Neural cell (in vitro differentiated cells): Measurements from ENCODE around the gene FBXO42.

ENCODE experiments used
- CTCF ChIP-seq: fragments of 450-650 bp; IDR thresholded peaks from 2 replicates; pipeline ENCODE4 v1.5.1; 2014; ENCODE audit warnings: antibody characterized with exemption, mild to moderate bottlenecking, moderate library complexity; ENCODE audit not compliant: poor library complexity, severe bottlenecking
- EP300 ChIP-seq: fragments of 450-650 bp; conservative IDR thresholded peaks from 2 replicates; pipeline ENCODE4 v1.6.1; 2014; ENCODE audit warnings: antibody characterized with exemption, mild to moderate bottlenecking, moderate library complexity; ENCODE audit not compliant: poor library complexity, severe bottlenecking
- EZH2 ChIP-seq: fragments of 200-600, 300-800 bp; shearing (Covaris generic), sonication (generic); IDR thresholded peaks from 2 replicates; pipeline ENCODE4 v1.6.1; 2014; ENCODE audit warnings: antibody characterized with exemption, low read length, borderline replicate concordance, mild to moderate bottlenecking; ENCODE audit not compliant: insufficient read depth, poor library complexity, severe bottlenecking
- POLR2AphosphoS5 ChIP-seq: IDR thresholded peaks from 2 replicates; pipeline ENCODE4 v1.6.1; 2012
- REST ChIP-seq: IDR thresholded peaks from 2 replicates; pipeline ENCODE4 v1.6.1; 2012; ENCODE audit warnings: borderline replicate concordance
- TAF1 ChIP-seq: IDR thresholded peaks from 2 replicates; pipeline ENCODE4 v1.6.1; 2012; ENCODE audit warnings: low read depth

- TF ChIP-seq POLR2AphosphoS5, result no peak
- no peak for TF ChIP-seq EZH2
- TF ChIP-seq EP300, result no peak
- TF ChIP-seq CTCF, result no peak
- no peak for TF ChIP-seq TAF1
- TF ChIP-seq REST, result no peak
Observed at GRCh38 chr1:16202281-16203210, 149.7 kb downstream of the FBXO42 start.
